Suprapubic skin (tissue), 4 donors: ENCODE results near the gene CCDC7.

Source experiments
- CTCF ChIP-seq, 2 donors: fragments of 200-600 bp in 1 of 2; fragments of 450-650 bp in 1 of 2; sonication (generic) in 1 of 2; IDR thresholded peaks; one replicate each; pipeline ENCODE4 v1.5.1; 2016 to 2019; ENCODE audit warnings: antibody characterized with exemption in 2 of 2, mild to moderate bottlenecking in 1 of 2, moderate library complexity in 1 of 2
- EP300 ChIP-seq: sonication (generic); formaldehyde crosslinking; IDR thresholded peaks from one replicate; pipeline ENCODE4 v1.6.1; 2017; ENCODE audit warnings: antibody characterized with exemption
- POLR2A ChIP-seq, 2 donors: fragments of 450-650 bp; IDR thresholded peaks; one replicate each; pipeline ENCODE4 v1.6.1; 2017; ENCODE audit warnings: antibody characterized with exemption in 2 of 2, mild to moderate bottlenecking in 2 of 2, moderate library complexity in 2 of 2
- POLR2AphosphoS5 ChIP-seq, 3 donors: sonication (generic); formaldehyde crosslinking; IDR thresholded peaks; one replicate each; pipeline ENCODE4 v1.6.1; 2017; ENCODE audit warnings: antibody characterized with exemption in 3 of 3

- TF ChIP-seq CTCF (IDR thresholded peaks at IDR 0.05) (no peak), POLR2AphosphoS5 (IDR thresholded peaks at IDR 0.05) (no peak), POLR2A (IDR thresholded peaks at IDR 0.05) (no peak), EP300 (no peak)
Observed at GRCh38 chr10:32461203-32461602, 15.3 kb downstream of the CCDC7 start.
